HG02623 (cell line): ENCODE results near the gene DCAF5.
"Not testable (repeated sequence)": the region's sequence is repeated elsewhere in the genome, so short reads cannot be mapped to it uniquely, and the experiment has no call there.

ENCODE experiments used
- ATAC-seq: cut with Tn5 transposase; IDR thresholded peaks from one replicate; pipeline ENCODE4 v1.9.1; 2021; ENCODE audit warnings: moderate library complexity; ENCODE audit not compliant: unreplicated experiment

Gene DCAF5

DNA sequence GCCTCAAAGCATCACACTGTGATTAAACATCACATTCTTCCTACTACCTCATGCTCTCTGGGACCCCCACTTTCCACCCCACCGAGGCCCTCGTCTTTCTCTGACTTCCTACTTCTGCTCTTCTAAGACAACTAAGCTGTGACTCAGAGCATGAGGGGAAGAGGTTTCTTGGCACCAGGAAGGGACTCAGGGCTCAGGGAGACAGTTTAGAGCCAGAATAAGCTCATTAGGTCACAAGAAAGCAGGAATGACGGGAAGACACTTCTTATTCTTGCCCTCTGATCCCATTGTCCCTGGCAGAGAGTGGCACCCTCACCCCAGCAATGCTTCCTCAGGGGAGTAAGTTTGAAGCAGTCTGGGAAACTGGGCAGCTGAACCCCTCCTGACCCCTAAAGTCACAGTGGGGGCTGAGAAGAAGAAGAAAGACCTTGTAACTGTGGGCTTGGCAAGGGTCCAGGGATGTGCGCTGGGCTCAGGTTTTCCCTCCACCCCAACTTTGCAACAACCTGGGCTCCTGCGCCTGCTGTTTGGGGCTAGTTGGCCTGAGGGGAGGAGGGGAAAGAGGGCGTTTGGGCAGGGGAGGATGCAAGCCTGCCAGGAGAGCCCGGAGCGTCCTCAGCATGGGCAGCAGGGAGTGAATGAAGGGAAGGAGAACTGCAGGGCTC, 109.2 kb downstream of the DCAF5 start:
- no peak for ATAC-seq

DNA sequence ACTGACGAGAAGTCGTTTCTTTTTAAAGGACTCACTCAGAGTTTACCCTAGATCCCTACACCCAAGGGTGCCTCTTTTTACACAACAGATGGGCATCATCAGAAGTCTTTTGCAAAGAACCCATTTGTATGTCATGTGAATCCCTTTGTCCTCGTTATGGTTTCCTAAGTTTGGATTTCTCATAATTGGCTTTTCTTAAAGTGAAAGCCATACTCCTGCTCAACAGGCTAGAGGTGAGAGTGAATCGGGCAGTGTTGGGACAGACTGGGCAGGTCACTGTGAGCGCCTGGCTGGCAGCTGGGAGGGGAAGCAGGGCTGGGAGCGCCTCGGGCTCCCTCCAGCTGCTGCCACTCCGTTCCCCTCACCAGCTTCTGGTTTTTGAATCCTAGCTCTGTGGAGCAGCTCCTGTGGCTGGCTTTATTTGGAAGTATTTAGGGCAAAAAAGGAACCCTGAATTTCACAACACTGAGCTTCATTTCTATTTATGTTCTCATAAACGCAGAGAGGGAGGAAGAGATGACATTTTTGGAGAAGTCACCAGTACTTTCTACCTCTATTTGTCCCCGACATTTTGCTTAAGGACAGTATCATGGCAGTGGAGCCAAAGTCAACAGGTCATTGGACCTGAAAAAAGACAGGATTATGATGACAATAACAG, 110.0 kb downstream of the DCAF5 start:
- no peak for ATAC-seq

DNA sequence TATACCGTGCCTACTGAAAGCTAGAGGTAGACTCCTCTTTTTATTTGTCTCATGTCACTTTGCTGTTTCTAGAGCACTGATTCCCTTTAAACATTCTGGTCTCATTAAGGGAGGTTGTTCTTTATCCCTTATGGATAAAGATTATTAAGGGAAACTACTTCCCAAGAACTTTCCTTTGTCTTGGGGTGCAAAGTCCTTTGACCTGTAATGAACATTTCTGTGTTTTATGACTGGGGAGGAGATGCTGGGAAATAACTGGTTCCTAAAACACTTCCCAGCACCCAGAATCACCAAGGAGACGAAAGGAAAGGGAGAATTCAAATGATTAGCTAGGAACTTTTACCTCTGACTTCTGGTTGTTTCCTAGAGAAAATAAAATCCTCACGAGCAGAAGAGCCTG, 110.6 kb downstream of the DCAF5 start:
- no peak for ATAC-seq

DNA sequence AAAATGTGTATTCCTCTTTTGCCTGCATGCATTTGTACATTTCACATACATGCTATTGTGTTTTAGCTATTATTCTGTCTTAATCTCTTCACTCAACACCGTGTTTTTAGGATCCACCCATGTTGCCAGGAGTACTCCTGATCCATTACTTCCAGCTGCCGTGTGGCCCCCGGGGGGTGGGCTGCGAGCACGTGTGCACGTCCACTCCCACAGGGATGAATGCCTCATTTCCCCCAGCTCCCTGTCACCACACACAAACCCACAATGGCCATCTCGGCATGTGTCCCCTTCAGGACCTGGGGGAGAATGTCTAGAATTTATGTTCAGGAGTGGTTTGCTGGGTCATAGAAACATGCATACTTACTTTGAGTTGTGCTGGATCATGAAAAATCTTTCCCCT, 111.1 kb downstream of the DCAF5 start:
- ATAC-seq = no peak

GRCh38 chr14:69040353-69040752, 112.6 kb downstream of the DCAF5 start:
- no peak for ATAC-seq

DNA sequence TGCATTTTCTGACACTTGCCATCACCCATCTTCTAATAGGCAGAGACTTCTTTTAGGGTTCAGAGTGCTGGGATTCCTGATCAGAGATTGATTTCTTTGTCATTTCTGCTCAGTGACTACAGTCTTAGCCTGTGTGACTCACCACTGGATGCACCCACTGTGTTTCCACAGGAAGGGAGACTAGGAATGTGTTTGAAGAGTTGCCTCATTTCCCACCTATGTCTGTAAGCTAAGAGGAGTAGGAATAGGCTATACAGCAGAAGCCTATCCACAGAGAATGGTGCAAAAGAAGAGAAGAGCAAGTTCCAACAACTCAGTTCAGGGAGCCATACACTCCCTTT, 113.7 kb downstream of the DCAF5 start:
- ATAC-seq = no peak

GRCh38 chr14:69038455-69039287, 114.2 kb downstream of the DCAF5 start:
- no peak for ATAC-seq

- no peak for ATAC-seq
Measured at GRCh38 chr14:69037790-69038454, 115.0 kb downstream of the DCAF5 start.

DNA sequence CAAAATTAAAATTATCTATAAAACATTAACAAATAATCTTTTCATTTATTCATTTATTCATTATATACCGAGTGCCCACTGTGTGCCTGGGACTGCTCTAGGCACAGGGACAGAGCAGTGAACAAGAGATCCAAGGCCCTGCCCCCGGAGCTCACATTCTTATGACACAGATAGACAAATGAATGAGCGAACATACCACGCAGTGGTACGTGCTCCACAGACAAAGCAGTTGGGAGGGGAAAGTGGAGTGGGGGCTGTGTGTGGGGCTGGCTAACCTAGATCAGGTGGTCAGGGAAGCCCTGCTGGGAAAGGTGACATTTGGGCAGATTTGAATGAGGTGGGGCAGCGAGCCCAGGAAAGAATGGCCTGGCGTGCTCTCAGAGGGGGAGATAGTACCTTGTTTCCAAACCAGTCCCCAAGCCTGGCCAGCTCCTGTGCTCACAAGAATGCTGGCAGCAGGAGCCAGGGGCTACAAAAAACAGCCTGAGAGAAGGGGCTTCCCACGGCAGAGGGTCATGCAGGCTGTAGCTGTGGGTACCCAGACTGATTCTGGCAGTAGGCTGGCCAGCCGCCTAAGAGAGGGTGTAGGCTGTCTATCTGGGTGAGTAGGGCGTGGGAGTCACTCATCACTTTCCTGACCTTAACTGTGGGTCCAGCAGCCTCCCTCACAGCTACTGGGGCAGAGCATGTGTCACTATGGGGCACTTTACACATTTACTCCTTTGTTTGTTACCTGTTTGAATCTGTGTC, 116.0 kb downstream of the DCAF5 start:
- no peak for ATAC-seq

- no peak for ATAC-seq
Measured at GRCh38 chr14:69034612-69035262, 118.2 kb downstream of the DCAF5 start.

GRCh38 chr14:69027242-69027913, 125.5 kb downstream of the DCAF5 start:
- no peak for ATAC-seq

DNA sequence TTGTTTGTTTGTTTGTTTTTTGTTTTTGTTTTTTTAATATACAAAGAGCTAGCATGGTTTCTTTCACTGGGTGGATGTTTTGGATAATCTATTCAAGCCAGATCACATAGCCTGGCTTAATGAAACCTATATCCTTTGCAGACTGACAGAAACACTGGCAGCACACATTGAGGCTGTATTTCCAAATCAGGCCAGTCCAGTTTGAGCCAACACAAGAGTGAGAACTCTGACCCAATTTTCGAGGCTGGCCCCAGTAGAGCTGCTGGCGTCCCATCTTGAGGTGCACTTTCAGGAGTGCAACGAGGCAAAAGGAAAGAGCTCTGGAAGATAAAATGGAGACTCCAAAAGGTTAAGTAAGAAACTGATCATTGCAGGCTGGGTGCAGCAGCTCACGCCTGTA, 129.9 kb downstream of the DCAF5 start:
- ATAC-seq = no peak

DNA sequence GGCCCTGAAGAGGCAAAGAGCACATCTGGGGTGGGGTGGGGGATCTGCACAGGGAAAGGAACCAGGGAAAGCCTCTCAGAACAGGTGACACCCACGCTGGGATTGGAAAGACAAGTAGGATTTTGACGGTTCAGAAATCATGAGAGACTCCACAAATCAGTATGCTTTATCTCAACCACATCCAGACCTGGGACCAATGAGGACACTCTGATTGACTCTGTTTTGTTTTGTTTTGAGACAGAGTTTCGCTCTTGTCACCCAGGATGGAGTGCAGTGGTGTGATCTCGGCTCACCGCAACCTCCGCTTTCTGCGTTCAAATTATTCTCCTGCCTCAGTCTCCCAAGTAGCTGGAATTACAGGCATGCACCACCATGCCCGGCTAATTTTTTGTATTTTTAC, 130.8 kb downstream of the DCAF5 start:
- ATAC-seq = not testable (repeated sequence)

DNA sequence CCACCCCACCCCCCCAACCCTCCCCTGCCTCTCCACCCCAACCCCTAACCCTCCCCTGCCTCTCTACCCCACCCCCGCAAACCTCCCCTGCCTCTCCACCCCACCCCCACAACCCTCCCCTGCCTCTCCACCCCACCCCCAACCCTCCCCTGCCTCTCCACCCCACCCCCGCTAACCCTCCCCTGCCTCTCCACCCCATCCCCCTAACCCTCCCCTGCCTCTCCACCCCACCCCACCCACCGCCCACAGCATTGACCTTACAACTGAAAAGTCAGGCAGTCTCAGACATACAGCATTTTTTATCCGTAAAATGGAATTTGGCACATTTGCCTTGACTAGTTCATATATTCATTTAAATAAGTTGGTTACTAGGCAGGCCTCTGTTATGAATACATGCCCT, 135.2 kb downstream of the DCAF5 start:
- ATAC-seq = no peak

DNA sequence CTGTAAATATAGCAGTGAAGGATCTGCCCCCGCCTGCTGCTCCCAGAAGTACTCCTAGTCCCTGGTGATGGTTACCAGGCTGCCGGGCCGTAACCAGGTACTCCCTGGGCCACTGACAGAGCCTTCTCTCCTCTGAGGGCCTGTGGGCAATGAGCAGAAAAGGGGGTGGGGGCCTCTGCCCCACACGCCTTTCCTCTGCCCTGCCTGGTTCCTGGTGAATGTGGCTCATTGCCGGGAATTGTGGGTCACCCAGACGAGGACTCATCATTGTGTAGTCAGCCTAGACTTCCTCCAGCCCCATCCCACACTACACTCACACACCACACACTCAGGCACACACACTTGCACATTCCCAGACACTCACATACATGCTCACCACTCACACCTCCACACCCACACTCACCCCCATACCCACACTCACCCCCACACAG, 138.1 kb downstream of the DCAF5 start:
- ATAC-seq = no peak

DNA sequence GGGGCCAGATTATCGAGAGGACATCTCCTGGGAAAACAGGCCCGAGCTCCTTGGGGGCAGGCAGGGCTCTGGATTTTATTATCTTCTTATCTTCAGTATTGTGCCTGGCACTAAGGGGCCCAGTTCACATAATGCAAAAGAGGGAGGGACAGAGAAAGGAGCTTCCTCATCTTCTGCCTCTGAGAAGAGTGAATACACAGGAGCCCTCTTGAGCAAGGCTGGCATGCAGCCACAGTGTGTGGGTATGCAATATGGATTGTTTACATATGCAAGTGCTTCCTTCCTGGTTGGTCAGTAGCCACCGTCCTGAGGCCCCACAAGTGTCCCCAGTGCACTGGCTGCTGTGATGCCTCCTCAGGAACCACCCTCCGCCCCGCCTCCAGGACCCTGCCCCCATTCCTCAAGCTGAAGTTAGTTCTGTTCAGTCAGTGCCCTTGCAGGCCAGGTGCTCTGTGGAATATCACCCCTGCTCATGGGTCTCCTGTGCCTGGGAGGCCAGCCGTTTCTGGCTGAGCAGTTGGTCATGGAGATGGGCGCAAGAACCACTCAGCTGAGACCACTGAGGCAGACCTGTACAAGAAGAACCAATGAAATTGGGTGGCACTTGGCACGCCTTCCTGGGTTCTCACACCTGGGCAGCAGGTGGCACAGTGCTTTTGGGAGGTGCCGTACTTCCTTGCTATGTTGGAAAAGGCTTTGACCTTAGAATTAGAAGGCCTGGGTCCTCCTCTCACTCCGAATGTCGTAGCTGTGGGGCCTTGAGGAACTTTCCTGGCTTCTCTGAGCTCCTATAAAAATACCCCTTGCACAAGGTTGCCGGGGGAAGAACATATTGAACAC, 138.8 kb downstream of the DCAF5 start:
- no peak for ATAC-seq

- no peak for ATAC-seq
Measured at GRCh38 chr14:69012256-69012953, 140.5 kb downstream of the DCAF5 start.

DNA sequence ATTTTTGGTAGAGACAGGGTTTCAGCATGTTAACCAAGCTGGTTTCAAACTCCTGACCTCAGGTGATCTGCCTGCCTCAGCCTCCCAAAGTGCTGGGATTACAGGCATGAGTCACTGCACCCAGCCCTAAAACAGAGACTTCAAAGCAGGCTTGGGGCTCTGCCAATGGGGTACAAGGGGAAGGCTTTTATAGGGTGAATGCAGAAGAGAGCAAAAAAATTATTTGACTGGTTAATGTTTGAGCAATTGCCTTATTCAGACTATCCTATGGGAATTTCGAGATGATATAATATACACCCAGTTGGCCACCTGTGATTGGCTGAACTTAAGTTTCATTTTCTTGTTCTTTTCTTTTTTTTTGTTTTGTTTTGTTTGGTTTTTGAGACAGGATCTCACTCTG, 142.3 kb downstream of the DCAF5 start:
- no peak for ATAC-seq
